Tibial nerve (tissue), 4 donors: ENCODE measurements around the gene SH2D3C. TPM values are rescaled to one million over a fixed set of nuclear protein-coding genes. Genes with fewer than 3 reads are reported as not detected.

Experiments used
- DNase-seq, 2 donors: peaks; one replicate each; pipeline ENCODE4 v3.0.0-alpha.2; 2019; ENCODE audit warnings: low spot score in 2 of 2
- H3K27ac ChIP-seq, 4 donors: fragments of 200-600 bp; sonication (generic) in 3 of 4; one replicate each; pipeline ENCODE4 v1.5.1; 2017 to 2019; ENCODE audit warnings: mild to moderate bottlenecking in 1 of 4
- H3K27me3 ChIP-seq, 2 donors: fragments of 200-600 bp; sonication (generic) in 1 of 2; one replicate each; pipeline versions ENCODE4 v1.5.1 to v1.6.0; 2017 to 2019
- H3K36me3 ChIP-seq, 3 donors: fragments of 200-600 bp; sonication (generic); one replicate each; pipeline ENCODE4 v1.5.1; 2018 to 2019
- H3K4me1 ChIP-seq, 4 donors: fragments of 200-600 bp; sonication (generic) in 3 of 4; one replicate each; pipeline ENCODE4 v1.5.1; 2017 to 2019
- H3K4me3 ChIP-seq, 4 donors: fragments of 200-600 bp; sonication (generic) in 3 of 4; one replicate each; pipeline ENCODE4 v1.5.1; 2017 to 2019; ENCODE audit warnings: mild to moderate bottlenecking in 1 of 4, moderate library complexity in 1 of 4
- H3K9me3 ChIP-seq, 4 donors: fragments of 200-600 bp; sonication (generic) in 3 of 4; one replicate each; pipeline ENCODE4 v1.5.1; 2017 to 2019
- EP300 ChIP-seq, 2 donors: sonication (generic); formaldehyde crosslinking; IDR thresholded peaks; one replicate each; pipeline ENCODE4 v1.6.1; 2017; ENCODE audit warnings: antibody characterized with exemption in 2 of 2, mild to moderate bottlenecking in 1 of 2
- POLR2A ChIP-seq, 2 donors: fragments of 450-650 bp; IDR thresholded peaks; one replicate each; pipeline ENCODE4 v1.6.1; 2017; ENCODE audit warnings: antibody characterized with exemption in 2 of 2, mild to moderate bottlenecking in 2 of 2, moderate library complexity in 2 of 2
- WGBS, 2 donors: methylation state at CpG; one replicate each; pipeline ENCODE4 v1.1.5; 2018; 5-methylcytosine and 5-hydroxymethylcytosine counted together
- total RNA-seq, 4 donors: library from RNA; depleted of rRNA; stranded (reverse); fragments of >200 nt; gene quantifications; one replicate each; pipeline ENCODE4 v1.1.0, GENCODE V29; 2016
- TF ChIP-seq, protein P1 (sequence below), 5 experiments: fragments of 200-600 bp in 3 of 5; fragments of 450-650 bp in 2 of 5; sonication (generic) in 3 of 5; IDR thresholded peaks; one replicate each; pipeline ENCODE4 v1.5.1; 2016 to 2019; ENCODE audit warnings: antibody characterized with exemption in 5 of 5, mild to moderate bottlenecking in 3 of 5, moderate library complexity in 2 of 5

SH2D3C gene
- total RNA-seq, 4 donors from 2014 or later = 4.2 to 18.9 (median 13.4) TPM

DNA sequence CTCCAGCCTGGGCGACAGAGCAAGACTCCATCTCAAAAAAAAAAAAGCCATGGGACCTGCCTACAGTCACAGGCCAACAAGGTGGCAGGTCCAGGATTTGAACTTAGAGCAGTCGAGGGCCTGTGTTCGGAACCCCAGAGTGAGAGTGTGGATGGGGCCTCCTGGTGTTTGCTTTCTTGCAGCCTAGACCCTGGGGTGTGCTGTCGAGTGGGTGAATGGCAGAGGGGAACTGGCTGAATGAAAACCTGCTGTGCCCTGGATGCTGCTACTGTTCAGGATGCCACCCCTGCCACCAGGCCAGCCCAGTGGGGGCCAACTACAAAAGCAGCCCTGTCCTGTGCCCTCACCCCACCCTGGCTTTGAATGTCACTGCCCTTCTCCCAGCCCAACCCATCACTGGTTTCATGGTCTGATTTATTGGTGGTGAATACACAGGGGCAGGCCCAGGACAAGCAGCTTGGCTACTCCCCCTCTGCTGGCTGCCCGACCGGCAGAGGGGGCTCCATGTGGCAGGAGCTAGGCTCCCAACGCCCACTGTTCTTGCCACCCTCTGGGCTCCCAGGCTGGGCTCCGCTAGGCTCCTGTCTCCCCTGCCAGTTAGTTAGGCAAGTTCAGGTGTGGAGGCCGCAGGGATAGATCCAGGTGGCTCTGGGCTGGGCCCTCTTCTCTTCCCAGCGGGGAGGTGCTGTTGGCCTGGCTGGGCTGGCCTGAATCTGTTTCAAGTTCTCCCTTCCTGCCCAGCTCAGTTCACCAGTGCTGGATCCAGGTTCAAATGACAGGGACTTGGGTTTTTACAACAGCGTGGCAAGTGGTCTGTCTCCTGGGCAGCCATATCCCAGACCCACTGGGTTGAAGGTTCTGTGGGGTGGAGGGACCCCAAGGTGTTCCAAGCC is 36.4 kb upstream of the SH2D3C start:
- peaks cover 7 to 99% (median 16%) of the 10 kb centered on the region in 3 donors for H3K36me3 ChIP-seq
- H3K9me3 ChIP-seq = no peaks in the 10 kb centered on the region
- H3K4me3 ChIP-seq = no peak overlapping the region
- WGBS, 2 donors = 84 to 86% methylated on average over 7 to 11 of the region's 11 CpGs
- TF ChIP-seq EP300 (IDR thresholded peaks at IDR 0.05) (no peak), POLR2A (IDR thresholded peaks at IDR 0.05) (no peak)
- TF ChIP-seq, protein P1, sequence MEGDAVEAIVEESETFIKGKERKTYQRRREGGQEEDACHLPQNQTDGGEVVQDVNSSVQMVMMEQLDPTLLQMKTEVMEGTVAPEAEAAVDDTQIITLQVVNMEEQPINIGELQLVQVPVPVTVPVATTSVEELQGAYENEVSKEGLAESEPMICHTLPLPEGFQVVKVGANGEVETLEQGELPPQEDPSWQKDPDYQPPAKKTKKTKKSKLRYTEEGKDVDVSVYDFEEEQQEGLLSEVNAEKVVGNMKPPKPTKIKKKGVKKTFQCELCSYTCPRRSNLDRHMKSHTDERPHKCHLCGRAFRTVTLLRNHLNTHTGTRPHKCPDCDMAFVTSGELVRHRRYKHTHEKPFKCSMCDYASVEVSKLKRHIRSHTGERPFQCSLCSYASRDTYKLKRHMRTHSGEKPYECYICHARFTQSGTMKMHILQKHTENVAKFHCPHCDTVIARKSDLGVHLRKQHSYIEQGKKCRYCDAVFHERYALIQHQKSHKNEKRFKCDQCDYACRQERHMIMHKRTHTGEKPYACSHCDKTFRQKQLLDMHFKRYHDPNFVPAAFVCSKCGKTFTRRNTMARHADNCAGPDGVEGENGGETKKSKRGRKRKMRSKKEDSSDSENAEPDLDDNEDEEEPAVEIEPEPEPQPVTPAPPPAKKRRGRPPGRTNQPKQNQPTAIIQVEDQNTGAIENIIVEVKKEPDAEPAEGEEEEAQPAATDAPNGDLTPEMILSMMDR (IDR thresholded peaks at IDR 0.05) = no peak
- H3K4me1 ChIP-seq = peaks cover 0 to 55% (median 10%) of the 10 kb centered on the region in 4 donors
- no peak for DNase-seq
- no peaks in the 10 kb centered on the region for H3K27me3 ChIP-seq
- peak overlapping the region in 3 of 4 donors; percentile 50 to 66 (median 53) for H3K27ac ChIP-seq

DNA sequence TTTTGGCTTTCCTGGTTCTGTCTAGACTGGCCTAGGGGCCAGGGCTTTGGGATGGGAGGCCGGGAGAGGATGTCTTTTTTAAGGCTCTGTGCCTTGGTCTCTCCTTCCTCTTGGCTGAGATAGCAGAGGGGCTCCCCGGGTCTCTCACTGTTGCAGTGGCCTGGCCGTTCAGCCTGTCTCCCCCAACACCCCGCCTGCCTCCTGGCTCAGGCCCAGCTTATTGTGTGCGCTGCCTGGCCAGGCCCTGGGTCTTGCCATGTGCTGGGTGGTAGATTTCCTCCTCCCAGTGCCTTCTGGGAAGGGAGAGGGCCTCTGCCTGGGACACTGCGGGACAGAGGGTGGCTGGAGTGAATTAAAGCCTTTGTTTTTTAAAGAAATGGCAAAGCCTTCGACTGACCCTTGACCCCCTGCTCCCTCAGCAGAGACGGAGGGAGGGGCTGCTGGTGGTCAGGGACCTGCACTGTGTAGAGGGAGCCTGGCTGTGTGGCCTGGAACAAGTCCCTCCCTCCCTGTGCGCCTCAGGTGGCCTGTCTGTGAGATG is 35.3 kb upstream of the SH2D3C start:
- H3K27ac ChIP-seq = peak overlapping the region in 3 of 4 donors; percentile 4 to 66 (median 53)
- H3K9me3 ChIP-seq = no peaks in the 10 kb centered on the region
- TF ChIP-seq POLR2A (IDR thresholded peaks at IDR 0.05) (no peak), EP300 (IDR thresholded peaks at IDR 0.05) (peak in 1 of 2 donors; percentile 68)
- TF ChIP-seq, protein P1 (IDR thresholded peaks at IDR 0.05) = no peak
- peaks cover 2 to 99% (median 16%) of the 10 kb centered on the region in 3 donors for H3K36me3 ChIP-seq
- DNase-seq = no peak
- H3K27me3 ChIP-seq = no peaks in the 10 kb centered on the region
- peaks cover 0 to 66% (median 15%) of the 10 kb centered on the region in 4 donors for H3K4me1 ChIP-seq
- 22 to 42% methylated on average over 9 of the region's 9 CpGs for WGBS, 2 donors
- H3K4me3 ChIP-seq = no peak overlapping the region

DNA sequence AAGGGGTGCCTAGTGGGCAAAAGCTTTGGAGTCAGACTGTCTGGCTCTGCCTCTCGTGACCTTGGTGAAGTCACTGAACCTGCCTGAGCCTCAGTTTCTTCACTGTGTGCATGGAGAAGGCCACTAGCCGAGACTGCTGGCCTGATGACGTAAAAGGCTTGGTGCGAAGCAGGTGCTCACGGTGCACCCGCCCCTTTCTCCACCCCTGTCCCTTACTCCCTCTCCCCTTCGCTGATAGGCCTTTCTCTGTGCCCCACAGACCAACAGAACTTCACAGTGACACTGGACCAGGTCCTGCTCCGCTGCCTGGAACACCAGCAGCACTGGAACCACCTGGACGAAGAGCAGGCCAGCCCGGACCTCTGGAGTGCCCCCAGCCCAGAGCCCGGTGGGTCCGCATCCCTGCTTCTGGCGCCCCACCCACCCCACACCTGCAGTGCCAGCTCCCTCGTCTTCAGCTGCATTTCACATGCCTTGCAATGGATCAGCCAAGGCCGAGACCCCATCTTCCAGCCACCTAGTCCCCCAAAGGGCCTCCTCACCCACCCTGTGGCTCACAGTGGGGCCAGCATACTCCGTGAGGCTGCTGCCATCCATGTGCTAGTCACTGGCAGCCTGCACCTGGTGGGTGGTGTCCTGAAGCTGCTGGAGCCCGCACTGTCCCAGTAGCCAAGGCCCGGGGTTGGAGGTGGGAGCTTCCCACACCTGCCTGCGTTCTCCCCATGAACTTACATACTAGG is 34.6 kb upstream of the SH2D3C start:
- 81 to 84% methylated on average over 11 to 19 of the region's 19 CpGs for WGBS, 2 donors
- peaks cover 0 to 67% (median 15%) of the 10 kb centered on the region in 4 donors for H3K4me1 ChIP-seq
- no peaks in the 10 kb centered on the region for H3K27me3 ChIP-seq
- peaks cover 7 to 99% (median 20%) of the 10 kb centered on the region in 3 donors for H3K36me3 ChIP-seq
- H3K4me3 ChIP-seq = no peak overlapping the region
- H3K9me3 ChIP-seq = no peaks in the 10 kb centered on the region
- peak overlapping the region in 3 of 4 donors; percentile 4 to 66 (median 53) for H3K27ac ChIP-seq
- TF ChIP-seq POLR2A (IDR thresholded peaks at IDR 0.05) (no peak), EP300 (IDR thresholded peaks at IDR 0.05) (no peak)
- TF ChIP-seq, protein P1 (IDR thresholded peaks at IDR 0.05) = no peak
- DNase-seq = no peak

DNA sequence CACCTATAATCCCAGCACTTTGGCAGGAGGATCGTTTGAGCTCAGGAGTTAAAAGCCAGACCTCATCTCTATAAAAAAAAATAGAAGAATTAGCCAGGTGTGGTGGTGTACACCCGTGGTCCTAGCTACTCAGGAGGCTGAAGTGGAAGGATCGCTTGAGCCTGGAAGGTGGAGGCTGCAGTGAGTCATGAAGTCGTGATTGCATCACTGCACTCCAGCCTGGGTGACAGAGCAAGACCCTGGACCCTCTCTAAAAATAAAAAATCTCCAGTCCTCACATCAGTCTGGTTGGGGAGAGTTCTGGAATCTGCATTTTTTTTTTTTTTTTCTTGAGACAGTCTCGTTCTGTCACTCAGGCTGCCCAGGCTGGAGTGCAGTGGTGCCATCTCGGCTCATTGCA is 33.5 kb upstream of the SH2D3C start:
- DNase-seq = no peak
- H3K36me3 ChIP-seq = peaks cover 9 to 99% (median 22%) of the 10 kb centered on the region in 3 donors
- WGBS, 2 donors = 84% methylated on average over 6 of the region's 6 CpGs
- H3K4me3 ChIP-seq = no peak overlapping the region
- no peaks in the 10 kb centered on the region for H3K27me3 ChIP-seq
- peaks cover 0 to 58% (median 15%) of the 10 kb centered on the region in 4 donors for H3K4me1 ChIP-seq
- H3K27ac ChIP-seq = peak overlapping the region in 1 of 4 donors; percentile 23
- TF ChIP-seq, protein P1 (IDR thresholded peaks at IDR 0.05) = no peak
- TF ChIP-seq EP300 (IDR thresholded peaks at IDR 0.05) = no peak
- TF ChIP-seq POLR2A (IDR thresholded peaks at IDR 0.05) = no peak
- no peaks in the 10 kb centered on the region for H3K9me3 ChIP-seq
